Progenitor cell of endocrine pancreas (in vitro differentiated cells): ENCODE measurements around the gene SORT1. TPM values are rescaled to one million over a fixed set of nuclear protein-coding genes. Genes with fewer than 3 reads are reported as not detected.
"Not testable (repeated sequence)": the region's sequence is repeated elsewhere in the genome, so short reads cannot be mapped to it uniquely, and the experiment has no call there.

Experiments used
- DNase-seq: peaks from one replicate; pipeline ENCODE4 v3.0.0; 2021; ENCODE audit warnings: low spot score; ENCODE audit not compliant: unreplicated experiment
- H3K27ac Mint-ChIP-seq: 2 replicates; pipeline ENCODE4 v1.8.0; 2021; ENCODE audit warnings: mild to moderate bottlenecking, moderate library complexity, mixed read lengths
- H3K27me3 Mint-ChIP-seq: 2 replicates; pipeline ENCODE4 v1.8.0; 2021; ENCODE audit warnings: mixed read lengths
- H3K36me3 Mint-ChIP-seq: 2 replicates; pipeline ENCODE4 v1.8.0; 2022; ENCODE audit warnings: mixed read lengths; ENCODE audit not compliant: insufficient read depth
- H3K4me1 Mint-ChIP-seq: 2 replicates; pipeline ENCODE4 v1.8.0; 2021; ENCODE audit warnings: low read depth, mixed read lengths
- H3K4me3 Mint-ChIP-seq: 2 replicates; pipeline ENCODE4 v1.8.0; 2021; ENCODE audit warnings: low read depth, mild to moderate bottlenecking, moderate library complexity, mixed read lengths
- H3K9me3 Mint-ChIP-seq: 2 replicates; pipeline ENCODE4 v1.8.0; 2021; ENCODE audit warnings: low read depth, mixed read lengths
- long read RNA-seq: library from polyadenylated mRNA; unstranded; transcript quantifications from one replicate; pipeline ENCODE4 v2.0.0, GENCODE V29; 2020
- total RNA-seq: library from RNA; stranded (reverse); gene quantifications from 2 replicates; pipeline ENCODE4 v1.2.1, GENCODE V29; 2021
- TF ChIP-seq, protein P1 (sequence below): fragments of 200-600 bp; sonication (generic); IDR thresholded peaks from one replicate; pipeline ENCODE4 v1.5.0; 2021; ENCODE audit warnings: antibody characterized with exemption, mild to moderate bottlenecking; ENCODE audit not compliant: unreplicated experiment

SORT1 gene
- 110 and 116 TPM in 2 replicates for total RNA-seq
- long read RNA-seq, partial matches to known transcripts: 10 of 79 reads
- long read RNA-seq, other reads (novel, unspliced or antisense): 69 of 79 reads

GRCh38 chr1:109397581-109398342 lies at the start of gene SORT1:
Gene SORT1, minus strand, starts transcription at chr1:109397918. Its CDS starts 26 bp downstream, at chr1:109397892.
- H3K4me3 Mint-ChIP-seq: peak within 1 kb of the TSS; percentile 95
- TF ChIP-seq, protein P1, sequence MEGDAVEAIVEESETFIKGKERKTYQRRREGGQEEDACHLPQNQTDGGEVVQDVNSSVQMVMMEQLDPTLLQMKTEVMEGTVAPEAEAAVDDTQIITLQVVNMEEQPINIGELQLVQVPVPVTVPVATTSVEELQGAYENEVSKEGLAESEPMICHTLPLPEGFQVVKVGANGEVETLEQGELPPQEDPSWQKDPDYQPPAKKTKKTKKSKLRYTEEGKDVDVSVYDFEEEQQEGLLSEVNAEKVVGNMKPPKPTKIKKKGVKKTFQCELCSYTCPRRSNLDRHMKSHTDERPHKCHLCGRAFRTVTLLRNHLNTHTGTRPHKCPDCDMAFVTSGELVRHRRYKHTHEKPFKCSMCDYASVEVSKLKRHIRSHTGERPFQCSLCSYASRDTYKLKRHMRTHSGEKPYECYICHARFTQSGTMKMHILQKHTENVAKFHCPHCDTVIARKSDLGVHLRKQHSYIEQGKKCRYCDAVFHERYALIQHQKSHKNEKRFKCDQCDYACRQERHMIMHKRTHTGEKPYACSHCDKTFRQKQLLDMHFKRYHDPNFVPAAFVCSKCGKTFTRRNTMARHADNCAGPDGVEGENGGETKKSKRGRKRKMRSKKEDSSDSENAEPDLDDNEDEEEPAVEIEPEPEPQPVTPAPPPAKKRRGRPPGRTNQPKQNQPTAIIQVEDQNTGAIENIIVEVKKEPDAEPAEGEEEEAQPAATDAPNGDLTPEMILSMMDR: peak; percentile 18
- no peaks in the 10 kb centered on the region for H3K9me3 Mint-ChIP-seq
- H3K27ac Mint-ChIP-seq: peak within 1 kb of the TSS; percentile 97
- H3K4me1 Mint-ChIP-seq: peaks cover 44% of the 10 kb centered on the region
- no peaks in the 10 kb centered on the region for H3K27me3 Mint-ChIP-seq
- DNase-seq: peak; percentile 88
- H3K36me3 Mint-ChIP-seq: no peaks in the 10 kb centered on the region

- not testable (repeated sequence) for H3K4me1 Mint-ChIP-seq, DNase-seq, H3K9me3 Mint-ChIP-seq, H3K36me3 Mint-ChIP-seq, H3K27ac Mint-ChIP-seq, H3K4me3 Mint-ChIP-seq
- H3K27me3 Mint-ChIP-seq: peaks cover 18% of the 10 kb centered on the region
Measured at GRCh38 chr1:109445949-109446695, 48.4 kb upstream of the SORT1 start.

- Mint-ChIP-seq H3K27ac (no peak overlapping the region), H3K36me3 (no peaks in the 10 kb centered on the region), H3K4me3 (no peak overlapping the region), H3K9me3 (no peaks in the 10 kb centered on the region), H3K4me1 (no peaks in the 10 kb centered on the region), H3K27me3 (peaks cover 15% of the 10 kb centered on the region)
- TF ChIP-seq, protein P1: no peak
- DNase-seq: no peak
Measured at GRCh38 chr1:109444346-109444745, 46.6 kb upstream of the SORT1 start.

GRCh38 chr1:109443476-109443875 lies 45.8 kb upstream of the SORT1 start:
- Mint-ChIP-seq H3K4me1 (no peaks in the 10 kb centered on the region), H3K4me3 (no peak overlapping the region), H3K9me3 (no peaks in the 10 kb centered on the region), H3K27me3 (peaks cover 15% of the 10 kb centered on the region), H3K27ac (no peak overlapping the region), H3K36me3 (no peaks in the 10 kb centered on the region)
- DNase-seq: no peak
- TF ChIP-seq, protein P1: no peak

- no peaks in the 10 kb centered on the region for H3K4me1 Mint-ChIP-seq
- TF ChIP-seq, protein P1: no peak
- DNase-seq: no peak
- peaks cover 15% of the 10 kb centered on the region for H3K27me3 Mint-ChIP-seq
- no peaks in the 10 kb centered on the region for H3K9me3 Mint-ChIP-seq
- no peak overlapping the region for H3K4me3 Mint-ChIP-seq
- no peak overlapping the region for H3K27ac Mint-ChIP-seq
- H3K36me3 Mint-ChIP-seq: no peaks in the 10 kb centered on the region
Measured at GRCh38 chr1:109441069-109441468, 43.4 kb upstream of the SORT1 start.
